Breast epithelium (tissue), 3 donors: Measurements from ENCODE around the gene BCAP31.

Experiments
- CTCF ChIP-seq, 3 donors: fragments of 450-650 bp; IDR thresholded peaks; one replicate each; pipeline ENCODE4 v1.5.1; 2016 to 2017; ENCODE audit warnings: antibody characterized with exemption in 3 of 3, mild to moderate bottlenecking in 3 of 3, moderate library complexity in 3 of 3
- POLR2AphosphoS5 ChIP-seq, 3 donors: sonication (generic); formaldehyde crosslinking; IDR thresholded peaks; one replicate each; pipeline ENCODE4 v1.6.1; 2017; ENCODE audit warnings: antibody characterized with exemption in 3 of 3

DNA sequence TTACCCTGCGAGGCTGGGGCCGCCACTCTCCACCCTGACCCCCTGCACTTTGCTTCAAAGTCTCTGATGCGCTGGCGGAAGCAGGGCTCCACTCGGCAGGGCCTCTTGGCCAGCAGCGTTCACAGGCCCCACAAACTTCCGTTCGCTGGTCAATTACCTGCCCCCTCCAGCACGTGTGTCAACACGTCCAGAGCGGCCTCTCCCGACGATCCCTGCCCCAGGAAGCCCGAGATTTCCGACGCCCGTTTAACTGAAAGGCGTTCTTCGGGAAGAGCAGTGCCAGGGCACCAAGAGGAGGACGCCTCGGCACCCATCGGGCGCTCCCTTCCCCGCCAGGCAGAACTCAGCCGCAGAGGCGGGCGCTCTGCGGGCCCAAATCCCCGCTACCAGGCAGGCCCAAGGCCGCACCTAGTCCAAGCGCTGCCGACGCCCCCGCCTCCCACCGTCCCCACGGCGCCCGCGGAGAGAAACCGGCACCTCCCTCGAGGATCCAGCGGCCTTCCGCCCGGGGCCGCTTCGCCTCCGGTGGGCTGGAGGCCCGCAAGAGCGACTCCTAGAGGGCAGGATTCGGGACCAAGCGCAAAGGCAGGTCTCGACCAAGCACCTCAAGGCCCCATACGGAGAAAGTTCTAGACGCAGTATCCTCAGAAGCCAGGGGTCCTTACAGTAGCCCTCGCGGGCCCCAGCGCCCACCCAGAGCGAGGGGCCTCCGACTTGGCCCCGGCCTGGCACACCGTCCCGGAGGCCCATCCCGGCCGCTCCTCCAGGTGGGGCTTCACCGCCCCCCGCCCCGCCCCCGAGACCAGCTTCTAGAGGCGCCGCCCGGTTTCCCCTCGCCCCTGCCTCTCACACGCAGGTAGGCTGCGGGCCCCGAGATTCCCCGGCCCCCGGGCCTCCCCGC is 586 bp downstream of the BCAP31 start:
- TF ChIP-seq CTCF (IDR thresholded peaks at IDR 0.05) (no peak), POLR2AphosphoS5 (IDR thresholded peaks at IDR 0.05) (no peak)
